NB4 (cell line): Measurements from ENCODE around the gene FTO.

ENCODE experiments used
- CTCF ChIP-seq: IDR thresholded peaks from one replicate; pipeline ENCODE4 v1.5.1; 2012; ENCODE audit warnings: low read depth, low read length
- MAX ChIP-seq: IDR thresholded peaks from 2 replicates; pipeline ENCODE4 v1.6.1; 2011; ENCODE audit warnings: low read depth, low read length
- MYC ChIP-seq: IDR thresholded peaks from 2 replicates; pipeline ENCODE4 v1.6.1; 2011; ENCODE audit warnings: low read depth, low read length
- POLR2A ChIP-seq: IDR thresholded peaks from 2 replicates; pipeline ENCODE4 v1.6.1; 2011; ENCODE audit warnings: mild to moderate bottlenecking; ENCODE audit not compliant: insufficient read length; ENCODE audit errors: extremely low read depth

- TF ChIP-seq CTCF: no peak
- TF ChIP-seq POLR2A: no peak
- no peak for TF ChIP-seq MYC
- no peak for TF ChIP-seq MAX
These were observed 22.7 kb downstream of the FTO start for GRCh38 chr16:53726625-53727024.
